Measurements from ENCODE around the gene LYZL4. TPM values are rescaled to one million over a fixed set of nuclear protein-coding genes. Genes with fewer than 3 reads are reported as not detected.

The LYZL4 gene
- total and polyA plus RNA-seq, 10 of the 15 experiments (the other 5 are each of a cell fraction or from before 2014, with no cell fraction given): 0.10 to 0.11 (median 0.11) TPM; not detected in 7

- CTCF ChIA-PET: interaction anchor here (1.3 kb wide), 1 partner anchor 209 kb away, joined by 3 read pairs; no protein-coding TSS in a partner anchor
- no peak overlapping the region for H2AFZ ChIP-seq (ENCODE audit: control insufficient read depth, low read depth, low read length)
- no peaks in the 10 kb centered on the region for H4K20me1 ChIP-seq (ENCODE audit: control insufficient read depth, insufficient read depth)
- no peak for ATAC-seq
- intact Hi-C loops (cut with micrococcal nuclease; ENCODE audit: unreplicated experiment) (no loop called here), in situ Hi-C loops (cut with MboI) (no loop called here)
- H3K27ac ChIP-seq (ENCODE audit: control insufficient read depth, insufficient read depth): no peak overlapping the region
- RAD21 ChIA-PET (ENCODE audit: unreplicated experiment): no interaction called here
- no peak for FAIRE-seq
- H3K9ac ChIP-seq (ENCODE audit: control insufficient read depth, insufficient read depth, low read length): no peak overlapping the region
- SMC1A ChIA-PET (ENCODE audit: uncharacterized antibody, unreplicated experiment): no interaction called here
- BruUV-seq (replicated peaks): no TSS peak
- H3K4me2 ChIP-seq (ENCODE audit: control insufficient read depth, insufficient read depth): no peak overlapping the region
- H3K4me1 ChIP-seq (ENCODE audit: control insufficient read depth, insufficient read depth, low read length): no peaks in the 10 kb centered on the region
- H3K27me3 ChIP-seq (replicated peaks in 1 of 2; ENCODE audit: control insufficient read depth in 2 of 2, insufficient read depth in 2 of 2, low read length in 1 of 2): no peaks in the 10 kb centered on the region
- no peaks in the 10 kb centered on the region; the same call in 2 of the 3 replicates for H3K9me3 ChIP-seq (replicated peaks; ENCODE audit: control insufficient read depth, insufficient read depth, low read length)
- POLR2A ChIA-PET: no interaction called here
- TF ChIP-seq, protein P1, sequence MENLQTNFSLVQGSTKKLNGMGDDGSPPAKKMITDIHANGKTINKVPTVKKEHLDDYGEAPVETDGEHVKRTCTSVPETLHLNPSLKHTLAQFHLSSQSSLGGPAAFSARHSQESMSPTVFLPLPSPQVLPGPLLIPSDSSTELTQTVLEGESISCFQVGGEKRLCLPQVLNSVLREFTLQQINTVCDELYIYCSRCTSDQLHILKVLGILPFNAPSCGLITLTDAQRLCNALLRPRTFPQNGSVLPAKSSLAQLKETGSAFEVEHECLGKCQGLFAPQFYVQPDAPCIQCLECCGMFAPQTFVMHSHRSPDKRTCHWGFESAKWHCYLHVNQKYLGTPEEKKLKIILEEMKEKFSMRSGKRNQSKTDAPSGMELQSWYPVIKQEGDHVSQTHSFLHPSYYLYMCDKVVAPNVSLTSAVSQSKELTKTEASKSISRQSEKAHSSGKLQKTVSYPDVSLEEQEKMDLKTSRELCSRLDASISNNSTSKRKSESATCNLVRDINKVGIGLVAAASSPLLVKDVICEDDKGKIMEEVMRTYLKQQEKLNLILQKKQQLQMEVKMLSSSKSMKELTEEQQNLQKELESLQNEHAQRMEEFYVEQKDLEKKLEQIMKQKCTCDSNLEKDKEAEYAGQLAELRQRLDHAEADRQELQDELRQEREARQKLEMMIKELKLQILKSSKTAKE (IDR thresholded peaks at IDR 0.05; ENCODE audit: low read depth, poor library complexity, severe bottlenecking): no peak
- TF ChIP-seq NFYA (IDR thresholded peaks at IDR 0.05; ENCODE audit: borderline replicate concordance, low read depth, low read length) (no peak), SIN3A (IDR thresholded peaks at IDR 0.05; ENCODE audit: low read depth, low read length) (no peak), PBX3 (IDR thresholded peaks at IDR 0.05; ENCODE audit: insufficient replicate concordance, low read depth, low read length) (no peak)
- TF ChIP-seq, protein P2, sequence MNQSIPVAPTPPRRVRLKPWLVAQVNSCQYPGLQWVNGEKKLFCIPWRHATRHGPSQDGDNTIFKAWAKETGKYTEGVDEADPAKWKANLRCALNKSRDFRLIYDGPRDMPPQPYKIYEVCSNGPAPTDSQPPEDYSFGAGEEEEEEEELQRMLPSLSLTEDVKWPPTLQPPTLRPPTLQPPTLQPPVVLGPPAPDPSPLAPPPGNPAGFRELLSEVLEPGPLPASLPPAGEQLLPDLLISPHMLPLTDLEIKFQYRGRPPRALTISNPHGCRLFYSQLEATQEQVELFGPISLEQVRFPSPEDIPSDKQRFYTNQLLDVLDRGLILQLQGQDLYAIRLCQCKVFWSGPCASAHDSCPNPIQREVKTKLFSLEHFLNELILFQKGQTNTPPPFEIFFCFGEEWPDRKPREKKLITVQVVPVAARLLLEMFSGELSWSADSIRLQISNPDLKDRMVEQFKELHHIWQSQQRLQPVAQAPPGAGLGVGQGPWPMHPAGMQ (IDR thresholded peaks at IDR 0.05; ENCODE audit: borderline replicate concordance): no peak
- H3K79me2 ChIP-seq (ENCODE audit: control insufficient read depth, insufficient read depth, low read length): no peaks in the 10 kb centered on the region
- no peak for DNase-seq (ENCODE audit: low read depth, low spot score)
- H3K4me3 ChIP-seq: no peak overlapping the region
- no peaks in the 10 kb centered on the region for H3K36me3 ChIP-seq (ENCODE audit: control insufficient read depth in 2 of 2, insufficient read depth in 2 of 2, low read length in 1 of 2)
Measured at GRCh38 chr3:42456211-42456610, 45.8 kb upstream of the LYZL4 start.

Measured in GM12878 (cell line).